Activated naive CD4-positive, alpha-beta T cell treated with anti-CD3 and anti-CD28 coated beads, Interleukin-2, amount 50 U/mL, for 72 hours (primary cell): ENCODE data around the gene DNER. TPM values are rescaled to one million over a fixed set of nuclear protein-coding genes. Genes with fewer than 3 reads are reported as not detected.
"Not testable (repeated sequence)": the region's sequence is repeated elsewhere in the genome, so short reads cannot be mapped to it uniquely, and the experiment has no call there.

Source experiments
- ATAC-seq, 2 donors: fragments of 150-1000 bp; cut with Tn5 transposase; 2 replicates each; pipeline ENCODE4 v1.10.0; 2021; ENCODE audit warnings: mild to moderate bottlenecking in 2 of 2, moderate library complexity in 2 of 2
- DNase-seq, 2 donors: peaks; one replicate each; pipeline ENCODE4 v3.0.0; 2021 to 2022; ENCODE audit warnings: low spot score in 2 of 2
- H3K27ac Mint-ChIP-seq, 2 donors: one replicate each; pipeline ENCODE4 v1.8.0; 2022; ENCODE audit warnings: mild to moderate bottlenecking in 2 of 2, mixed read lengths in 2 of 2
- H3K36me3 Mint-ChIP-seq, 2 donors: one replicate each; pipeline ENCODE4 v1.8.0; 2022; ENCODE audit warnings: mixed read lengths in 2 of 2
- H3K9me3 Mint-ChIP-seq, 2 donors: one replicate each; pipeline ENCODE4 v1.8.0; 2022; ENCODE audit warnings: mixed read lengths in 2 of 2
- total RNA-seq, 2 donors: library from RNA; stranded (reverse); gene quantifications; one replicate each; pipeline ENCODE4 v1.2.3, GENCODE V29; 2022

DNER gene
- total RNA-seq, 2 donors from 2014 or later: not detected

- H3K27ac Mint-ChIP-seq, H3K36me3 Mint-ChIP-seq, H3K9me3 Mint-ChIP-seq, DNase-seq, ATAC-seq: not testable (repeated sequence)
Observed at GRCh38 chr2:229614021-229614420, 100.3 kb downstream of the DNER start.

- ATAC-seq (no peak), DNase-seq (no peak)
- Mint-ChIP-seq H3K9me3 (no peaks in the 10 kb centered on the region), H3K36me3 (no peaks in the 10 kb centered on the region), H3K27ac (no peak overlapping the region)
Observed at GRCh38 chr2:229612384-229612971, 101.9 kb downstream of the DNER start.

GRCh38 chr2:229611360-229611759 lies 103.0 kb downstream of the DNER start:
- DNase-seq (no peak), ATAC-seq (no peak)
- Mint-ChIP-seq H3K27ac (no peak overlapping the region), H3K36me3 (no peaks in the 10 kb centered on the region), H3K9me3 (no peaks in the 10 kb centered on the region)

GRCh38 chr2:229610872-229611271 lies 103.5 kb downstream of the DNER start:
- H3K27ac Mint-ChIP-seq: no peak overlapping the region
- H3K36me3 Mint-ChIP-seq: no peaks in the 10 kb centered on the region
- ATAC-seq (no peak), DNase-seq (no peak)
- no peaks in the 10 kb centered on the region for H3K9me3 Mint-ChIP-seq

GRCh38 chr2:229610333-229610732 lies 104.0 kb downstream of the DNER start:
- ATAC-seq (no peak), DNase-seq (no peak)
- Mint-ChIP-seq H3K27ac (no peak overlapping the region), H3K9me3 (no peaks in the 10 kb centered on the region), H3K36me3 (no peaks in the 10 kb centered on the region)

- no peak overlapping the region for H3K27ac Mint-ChIP-seq
- DNase-seq: no peak
- H3K9me3 Mint-ChIP-seq: no peaks in the 10 kb centered on the region
- no peaks in the 10 kb centered on the region for H3K36me3 Mint-ChIP-seq
- no peak for ATAC-seq
Observed at GRCh38 chr2:229601936-229602335, 112.4 kb downstream of the DNER start.

- DNase-seq (no peak), ATAC-seq (no peak)
- H3K9me3 Mint-ChIP-seq: no peaks in the 10 kb centered on the region
- H3K27ac Mint-ChIP-seq: no peak overlapping the region
- H3K36me3 Mint-ChIP-seq: no peaks in the 10 kb centered on the region
Observed at GRCh38 chr2:229601396-229601795, 113.0 kb downstream of the DNER start.

- no peaks in the 10 kb centered on the region for H3K36me3 Mint-ChIP-seq
- no peaks in the 10 kb centered on the region for H3K9me3 Mint-ChIP-seq
- ATAC-seq: no peak
- DNase-seq: no peak
- H3K27ac Mint-ChIP-seq: no peak overlapping the region
Observed at GRCh38 chr2:229598227-229598626, 116.1 kb downstream of the DNER start.

- ATAC-seq (no peak), DNase-seq (no peak)
- Mint-ChIP-seq H3K36me3 (no peaks in the 10 kb centered on the region), H3K9me3 (no peaks in the 10 kb centered on the region), H3K27ac (no peak overlapping the region)
Observed at GRCh38 chr2:229596796-229597195, 117.6 kb downstream of the DNER start.

- no peak for DNase-seq
- no peak for ATAC-seq
- Mint-ChIP-seq H3K9me3 (no peaks in the 10 kb centered on the region), H3K36me3 (no peaks in the 10 kb centered on the region), H3K27ac (no peak overlapping the region)
Observed at GRCh38 chr2:229591611-229592010, 122.7 kb downstream of the DNER start.

- H3K9me3 Mint-ChIP-seq: no peaks in the 10 kb centered on the region
- H3K36me3 Mint-ChIP-seq: no peaks in the 10 kb centered on the region
- peak in 1 of 2 donors; percentile 49 for DNase-seq
- peak; percentile 52 to 67 for ATAC-seq
- peak overlapping the region in 1 of 2 donors; percentile 24 for H3K27ac Mint-ChIP-seq
Observed at GRCh38 chr2:229586746-229587705, 127.3 kb downstream of the DNER start.

GRCh38 chr2:229586012-229586411 lies 128.3 kb downstream of the DNER start:
- Mint-ChIP-seq H3K27ac (no peak overlapping the region), H3K36me3 (no peaks in the 10 kb centered on the region), H3K9me3 (no peaks in the 10 kb centered on the region)
- DNase-seq: no peak
- ATAC-seq: no peak

GRCh38 chr2:229582151-229582550 lies 132.2 kb downstream of the DNER start:
- Mint-ChIP-seq H3K27ac (no peak overlapping the region), H3K9me3 (no peaks in the 10 kb centered on the region), H3K36me3 (no peaks in the 10 kb centered on the region)
- ATAC-seq (no peak), DNase-seq (no peak)

- no peaks in the 10 kb centered on the region for H3K9me3 Mint-ChIP-seq
- H3K27ac Mint-ChIP-seq: no peak overlapping the region
- no peak for ATAC-seq
- DNase-seq: no peak
- no peaks in the 10 kb centered on the region for H3K36me3 Mint-ChIP-seq
Observed at GRCh38 chr2:229578052-229578846, 136.1 kb downstream of the DNER start.

- DNase-seq: no peak
- H3K36me3 Mint-ChIP-seq: no peaks in the 10 kb centered on the region
- H3K9me3 Mint-ChIP-seq: no peaks in the 10 kb centered on the region
Observed at GRCh38 chr2:229575569-229576315, 138.6 kb downstream of the DNER start.

GRCh38 chr2:229572507-229573271 lies 141.7 kb downstream of the DNER start:
- H3K36me3 Mint-ChIP-seq: no peaks in the 10 kb centered on the region
- DNase-seq: no peak
- no peak overlapping the region for H3K27ac Mint-ChIP-seq
- no peak for ATAC-seq
- no peaks in the 10 kb centered on the region for H3K9me3 Mint-ChIP-seq

More at GRCh38 chr2:229575569-229576315, 138.6 kb downstream of the DNER start:
- ATAC-seq: no peak
- no peak overlapping the region for H3K27ac Mint-ChIP-seq
